Measurements from ENCODE around the gene FTL.

Gene FTL

DNA sequence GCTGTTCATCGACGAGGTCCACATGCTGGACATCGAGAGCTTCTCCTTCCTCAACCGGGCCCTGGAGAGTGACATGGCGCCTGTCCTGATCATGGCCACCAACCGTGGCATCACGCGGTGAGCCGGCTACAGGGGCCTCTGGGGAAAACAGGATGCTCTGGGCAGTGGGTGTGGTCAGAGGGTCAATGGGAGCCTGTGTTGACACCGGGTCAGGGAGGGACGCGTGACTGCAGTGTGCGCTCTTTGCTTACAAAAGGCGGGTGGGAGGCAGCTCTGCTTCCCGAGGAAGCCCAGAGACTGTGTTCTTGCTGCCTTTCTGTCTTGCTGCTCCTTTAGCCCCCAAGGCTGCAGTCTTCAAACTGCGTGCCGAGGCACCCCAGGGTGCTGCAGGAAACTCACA, 46.1 kb downstream of the FTL start:
- TF ChIP-seq ZNF565 (CRISPR knock-in tag; conservative IDR thresholded peaks at IDR 0.05; ENCODE audit: low read depth) (no peak), BACH2 (CRISPR knock-in tag; IDR thresholded peaks at IDR 0.05; ENCODE audit: borderline replicate concordance) (no peak), ESRRG (CRISPR knock-in tag; IDR thresholded peaks at IDR 0.05) (no peak), ZNF8 (CRISPR knock-in tag; IDR thresholded peaks at IDR 0.05) (no peak), ZNF70 (CRISPR knock-in tag; IDR thresholded peaks at IDR 0.05) (no peak), ZC3H10 (CRISPR knock-in tag; IDR thresholded peaks at IDR 0.05) (no peak), RARB (CRISPR knock-in tag; IDR thresholded peaks at IDR 0.05) (no peak), TOX (CRISPR knock-in tag; IDR thresholded peaks at IDR 0.05; ENCODE audit: borderline replicate concordance) (no peak), CSDC2 (CRISPR knock-in tag; IDR thresholded peaks at IDR 0.05) (no peak), PPARA (CRISPR knock-in tag; IDR thresholded peaks at IDR 0.05; ENCODE audit: borderline replicate concordance) (no peak), ZFP3 (CRISPR knock-in tag; IDR thresholded peaks at IDR 0.05) (no peak), SNAI2 (CRISPR knock-in tag; IDR thresholded peaks at IDR 0.05) (no peak), ZFP30 (CRISPR knock-in tag; IDR thresholded peaks at IDR 0.05) (no peak), ARNTL (CRISPR knock-in tag; IDR thresholded peaks at IDR 0.05; ENCODE audit: borderline replicate concordance, low read depth) (no peak), GLIS3 (CRISPR knock-in tag; IDR thresholded peaks at IDR 0.05) (no peak)
- TF ChIP-seq, protein P1, sequence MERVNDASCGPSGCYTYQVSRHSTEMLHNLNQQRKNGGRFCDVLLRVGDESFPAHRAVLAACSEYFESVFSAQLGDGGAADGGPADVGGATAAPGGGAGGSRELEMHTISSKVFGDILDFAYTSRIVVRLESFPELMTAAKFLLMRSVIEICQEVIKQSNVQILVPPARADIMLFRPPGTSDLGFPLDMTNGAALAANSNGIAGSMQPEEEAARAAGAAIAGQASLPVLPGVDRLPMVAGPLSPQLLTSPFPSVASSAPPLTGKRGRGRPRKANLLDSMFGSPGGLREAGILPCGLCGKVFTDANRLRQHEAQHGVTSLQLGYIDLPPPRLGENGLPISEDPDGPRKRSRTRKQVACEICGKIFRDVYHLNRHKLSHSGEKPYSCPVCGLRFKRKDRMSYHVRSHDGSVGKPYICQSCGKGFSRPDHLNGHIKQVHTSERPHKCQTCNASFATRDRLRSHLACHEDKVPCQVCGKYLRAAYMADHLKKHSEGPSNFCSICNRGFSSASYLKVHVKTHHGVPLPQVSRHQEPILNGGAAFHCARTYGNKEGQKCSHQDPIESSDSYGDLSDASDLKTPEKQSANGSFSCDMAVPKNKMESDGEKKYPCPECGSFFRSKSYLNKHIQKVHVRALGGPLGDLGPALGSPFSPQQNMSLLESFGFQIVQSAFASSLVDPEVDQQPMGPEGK (CRISPR knock-in tag; IDR thresholded peaks at IDR 0.05; ENCODE audit: borderline replicate concordance), result no peak
- TF ChIP-seq, protein P2, sequence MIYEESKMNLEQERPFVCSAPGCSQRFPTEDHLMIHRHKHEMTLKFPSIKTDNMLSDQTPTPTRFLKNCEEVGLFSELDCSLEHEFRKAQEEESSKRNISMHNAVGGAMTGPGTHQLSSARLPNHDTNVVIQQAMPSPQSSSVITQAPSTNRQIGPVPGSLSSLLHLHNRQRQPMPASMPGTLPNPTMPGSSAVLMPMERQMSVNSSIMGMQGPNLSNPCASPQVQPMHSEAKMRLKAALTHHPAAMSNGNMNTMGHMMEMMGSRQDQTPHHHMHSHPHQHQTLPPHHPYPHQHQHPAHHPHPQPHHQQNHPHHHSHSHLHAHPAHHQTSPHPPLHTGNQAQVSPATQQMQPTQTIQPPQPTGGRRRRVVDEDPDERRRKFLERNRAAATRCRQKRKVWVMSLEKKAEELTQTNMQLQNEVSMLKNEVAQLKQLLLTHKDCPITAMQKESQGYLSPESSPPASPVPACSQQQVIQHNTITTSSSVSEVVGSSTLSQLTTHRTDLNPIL (CRISPR knock-in tag; IDR thresholded peaks at IDR 0.05; ENCODE audit: low read depth), result no peak
- TF ChIP-seq, protein P3, sequence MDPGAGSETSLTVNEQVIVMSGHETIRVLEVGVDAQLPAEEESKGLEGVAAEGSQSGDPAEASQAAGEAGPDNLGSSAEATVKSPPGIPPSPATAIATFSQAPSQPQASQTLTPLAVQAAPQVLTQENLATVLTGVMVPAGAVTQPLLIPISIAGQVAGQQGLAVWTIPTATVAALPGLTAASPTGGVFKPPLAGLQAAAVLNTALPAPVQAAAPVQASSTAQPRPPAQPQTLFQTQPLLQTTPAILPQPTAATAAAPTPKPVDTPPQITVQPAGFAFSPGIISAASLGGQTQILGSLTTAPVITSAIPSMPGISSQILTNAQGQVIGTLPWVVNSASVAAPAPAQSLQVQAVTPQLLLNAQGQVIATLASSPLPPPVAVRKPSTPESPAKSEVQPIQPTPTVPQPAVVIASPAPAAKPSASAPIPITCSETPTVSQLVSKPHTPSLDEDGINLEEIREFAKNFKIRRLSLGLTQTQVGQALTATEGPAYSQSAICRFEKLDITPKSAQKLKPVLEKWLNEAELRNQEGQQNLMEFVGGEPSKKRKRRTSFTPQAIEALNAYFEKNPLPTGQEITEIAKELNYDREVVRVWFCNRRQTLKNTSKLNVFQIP (CRISPR knock-in tag; IDR thresholded peaks at IDR 0.05; ENCODE audit: borderline replicate concordance, low read depth), result no peak
- TF ChIP-seq, protein P4, sequence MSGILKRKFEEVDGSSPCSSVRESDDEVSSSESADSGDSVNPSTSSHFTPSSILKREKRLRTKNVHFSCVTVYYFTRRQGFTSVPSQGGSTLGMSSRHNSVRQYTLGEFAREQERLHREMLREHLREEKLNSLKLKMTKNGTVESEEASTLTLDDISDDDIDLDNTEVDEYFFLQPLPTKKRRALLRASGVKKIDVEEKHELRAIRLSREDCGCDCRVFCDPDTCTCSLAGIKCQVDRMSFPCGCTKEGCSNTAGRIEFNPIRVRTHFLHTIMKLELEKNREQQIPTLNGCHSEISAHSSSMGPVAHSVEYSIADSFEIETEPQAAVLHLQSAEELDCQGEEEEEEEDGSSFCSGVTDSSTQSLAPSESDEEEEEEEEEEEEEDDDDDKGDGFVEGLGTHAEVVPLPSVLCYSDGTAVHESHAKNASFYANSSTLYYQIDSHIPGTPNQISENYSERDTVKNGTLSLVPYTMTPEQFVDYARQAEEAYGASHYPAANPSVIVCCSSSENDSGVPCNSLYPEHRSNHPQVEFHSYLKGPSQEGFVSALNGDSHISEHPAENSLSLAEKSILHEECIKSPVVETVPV (CRISPR knock-in tag; IDR thresholded peaks at IDR 0.05), result no peak
- TF ChIP-seq, protein P5, sequence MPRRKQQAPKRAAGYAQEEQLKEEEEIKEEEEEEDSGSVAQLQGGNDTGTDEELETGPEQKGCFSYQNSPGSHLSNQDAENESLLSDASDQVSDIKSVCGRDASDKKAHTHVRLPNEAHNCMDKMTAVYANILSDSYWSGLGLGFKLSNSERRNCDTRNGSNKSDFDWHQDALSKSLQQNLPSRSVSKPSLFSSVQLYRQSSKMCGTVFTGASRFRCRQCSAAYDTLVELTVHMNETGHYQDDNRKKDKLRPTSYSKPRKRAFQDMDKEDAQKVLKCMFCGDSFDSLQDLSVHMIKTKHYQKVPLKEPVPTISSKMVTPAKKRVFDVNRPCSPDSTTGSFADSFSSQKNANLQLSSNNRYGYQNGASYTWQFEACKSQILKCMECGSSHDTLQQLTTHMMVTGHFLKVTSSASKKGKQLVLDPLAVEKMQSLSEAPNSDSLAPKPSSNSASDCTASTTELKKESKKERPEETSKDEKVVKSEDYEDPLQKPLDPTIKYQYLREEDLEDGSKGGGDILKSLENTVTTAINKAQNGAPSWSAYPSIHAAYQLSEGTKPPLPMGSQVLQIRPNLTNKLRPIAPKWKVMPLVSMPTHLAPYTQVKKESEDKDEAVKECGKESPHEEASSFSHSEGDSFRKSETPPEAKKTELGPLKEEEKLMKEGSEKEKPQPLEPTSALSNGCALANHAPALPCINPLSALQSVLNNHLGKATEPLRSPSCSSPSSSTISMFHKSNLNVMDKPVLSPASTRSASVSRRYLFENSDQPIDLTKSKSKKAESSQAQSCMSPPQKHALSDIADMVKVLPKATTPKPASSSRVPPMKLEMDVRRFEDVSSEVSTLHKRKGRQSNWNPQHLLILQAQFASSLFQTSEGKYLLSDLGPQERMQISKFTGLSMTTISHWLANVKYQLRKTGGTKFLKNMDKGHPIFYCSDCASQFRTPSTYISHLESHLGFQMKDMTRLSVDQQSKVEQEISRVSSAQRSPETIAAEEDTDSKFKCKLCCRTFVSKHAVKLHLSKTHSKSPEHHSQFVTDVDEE (CRISPR knock-in tag; IDR thresholded peaks at IDR 0.05), result no peak
- no peak for ATAC-seq

DNA sequence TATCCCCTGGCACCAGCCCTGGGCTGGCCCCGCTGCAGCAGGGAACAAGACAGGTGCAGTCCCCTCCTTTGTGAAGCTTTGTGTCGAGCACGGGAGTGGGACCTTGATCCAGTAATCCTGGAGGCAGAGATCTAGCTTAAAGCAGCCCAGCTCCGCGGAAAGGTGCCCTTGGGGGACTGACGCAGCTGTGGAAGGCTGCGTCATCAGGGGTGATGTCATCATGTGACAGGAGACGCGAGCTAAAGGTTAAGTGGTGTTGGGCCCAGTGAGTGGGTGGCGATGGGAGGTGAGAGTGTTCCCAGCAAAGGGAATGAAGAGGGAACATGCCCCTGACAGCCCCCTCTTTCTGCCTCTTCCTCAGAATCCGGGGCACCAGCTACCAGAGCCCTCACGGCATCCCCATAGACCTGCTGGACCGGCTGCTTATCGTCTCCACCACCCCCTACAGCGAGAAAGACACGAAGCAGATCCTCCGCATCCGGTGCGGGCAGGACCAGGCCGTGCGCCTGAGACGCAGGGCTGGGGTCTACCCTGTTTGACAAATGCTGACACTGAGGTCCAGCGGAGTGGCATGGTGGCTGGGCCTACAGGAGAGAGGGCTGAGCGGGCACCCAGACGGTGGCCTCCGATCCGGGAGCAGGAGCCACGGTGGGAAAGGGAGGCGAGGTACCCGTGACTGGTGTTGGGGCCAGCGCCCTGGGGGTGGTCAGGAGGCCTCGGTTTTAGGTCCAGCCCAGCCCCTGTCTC, 49.2 kb downstream of the FTL start:
- ATAC-seq, result no peak
- no peak for TF ChIP-seq ZNF565 (CRISPR knock-in tag; conservative IDR thresholded peaks at IDR 0.05; ENCODE audit: low read depth)
- TF ChIP-seq ZC3H10 (CRISPR knock-in tag; IDR thresholded peaks at IDR 0.05), result no peak
- TF ChIP-seq ARNTL (CRISPR knock-in tag; IDR thresholded peaks at IDR 0.05; ENCODE audit: borderline replicate concordance, low read depth), result no peak
- TF ChIP-seq, protein P2 (CRISPR knock-in tag; IDR thresholded peaks at IDR 0.05; ENCODE audit: low read depth), result no peak
- TF ChIP-seq RARB (CRISPR knock-in tag; IDR thresholded peaks at IDR 0.05), result no peak
- TF ChIP-seq CSDC2 (CRISPR knock-in tag; IDR thresholded peaks at IDR 0.05), result no peak
- no peak for TF ChIP-seq GLIS3 (CRISPR knock-in tag; IDR thresholded peaks at IDR 0.05)
- TF ChIP-seq, protein P4 (CRISPR knock-in tag; IDR thresholded peaks at IDR 0.05), result no peak
- TF ChIP-seq ZFP3 (CRISPR knock-in tag; IDR thresholded peaks at IDR 0.05), result no peak
- no peak for TF ChIP-seq TCF4 (CRISPR knock-in tag; IDR thresholded peaks at IDR 0.05; ENCODE audit: borderline replicate concordance)
- no peak for TF ChIP-seq ZNF8 (CRISPR knock-in tag; IDR thresholded peaks at IDR 0.05)
- no peak for TF ChIP-seq ESRRG (CRISPR knock-in tag; IDR thresholded peaks at IDR 0.05)
- TF ChIP-seq, protein P3 (CRISPR knock-in tag; IDR thresholded peaks at IDR 0.05; ENCODE audit: borderline replicate concordance, low read depth), result no peak

Measured in SK-N-SH treated with all-trans-retinoic acid at 6 μM for 48 hours (cell line).